ENCODE measurements around the gene REPIN1.
A peak's percentile ranks its signal among the peaks of the same experiment; 100 is the strongest.

The REPIN1 gene

GRCh38 chr7:150378115-150378852 lies 9.7 kb downstream of the REPIN1 start:
- Histone ChIP-seq H3K27ac (ENCODE audit: low read depth, low read length) (peak overlapping the region; percentile 98), H3K4me3 (ENCODE audit: low read depth, low read length) (peak overlapping the region; percentile 94), H3K9me3 (ENCODE audit: control insufficient read depth, insufficient read depth, low read length) (no peaks in the 10 kb centered on the region), H3K27me3 (ENCODE audit: control insufficient read depth, insufficient read depth, low read length) (no peaks in the 10 kb centered on the region), H3K4me1 (ENCODE audit: control insufficient read depth, insufficient read depth, low read length) (peaks cover 56% of the 10 kb centered on the region), H3K36me3 (ENCODE audit: control insufficient read depth, insufficient read depth, low read length) (peaks cover 18% of the 10 kb centered on the region), H3K9ac (ENCODE audit: low read depth, low read length) (peak overlapping the region; percentile 79)

DNA sequence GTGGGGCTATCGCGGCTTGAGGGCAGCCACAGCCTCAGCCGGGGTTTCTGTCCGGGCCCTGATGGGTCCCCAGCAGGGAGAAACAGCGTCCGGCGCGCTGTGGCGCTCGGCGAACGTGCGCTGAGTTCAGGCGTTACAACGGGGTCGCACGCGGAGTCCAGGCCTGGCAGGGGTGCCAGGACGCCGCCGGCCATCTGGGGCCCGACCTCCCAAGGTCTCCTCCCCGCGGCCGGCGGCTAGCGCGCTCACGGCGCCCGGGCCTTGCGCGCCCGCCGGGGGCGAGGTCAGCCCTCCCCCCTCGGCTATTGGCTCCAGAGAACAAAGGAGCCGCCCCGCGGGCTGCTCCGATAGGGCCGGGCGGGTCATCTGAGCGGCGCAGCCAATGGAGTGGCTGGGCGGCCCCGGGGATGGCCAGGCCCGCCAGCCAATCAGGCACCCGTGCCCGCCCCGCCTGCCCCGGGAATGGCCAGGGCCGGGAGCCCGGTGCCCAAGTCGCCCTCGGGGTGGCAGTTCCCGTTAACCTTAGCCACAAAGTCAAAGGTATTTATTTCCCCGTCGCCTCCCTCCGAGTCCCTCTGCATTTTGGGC lies 10.3 kb downstream of the REPIN1 start, which contains the start of gene ZNF775:
Gene ZNF775, plus strand, starts transcription at position 478 of the 588 bp plus-strand sequence. CDS start 9,141 bp downstream, outside the sequence.
- H3K27me3 ChIP-seq (ENCODE audit: control insufficient read depth, insufficient read depth, low read length), result no peaks in the 10 kb centered on the region
- H3K36me3 ChIP-seq (ENCODE audit: control insufficient read depth, insufficient read depth, low read length), result peaks cover 11% of the 10 kb centered on the region
- peak within 1 kb of the TSS; percentile 94 for H3K4me3 ChIP-seq (ENCODE audit: low read depth, low read length)
- no peaks in the 10 kb centered on the region for H3K9me3 ChIP-seq (ENCODE audit: control insufficient read depth, insufficient read depth, low read length)
- H3K9ac ChIP-seq (ENCODE audit: low read depth, low read length), result peak within 1 kb of the TSS; percentile 79
- H3K27ac ChIP-seq (ENCODE audit: low read depth, low read length), result peak within 1 kb of the TSS; percentile 98
- H3K4me1 ChIP-seq (ENCODE audit: control insufficient read depth, insufficient read depth, low read length), result peaks cover 58% of the 10 kb centered on the region

DNA sequence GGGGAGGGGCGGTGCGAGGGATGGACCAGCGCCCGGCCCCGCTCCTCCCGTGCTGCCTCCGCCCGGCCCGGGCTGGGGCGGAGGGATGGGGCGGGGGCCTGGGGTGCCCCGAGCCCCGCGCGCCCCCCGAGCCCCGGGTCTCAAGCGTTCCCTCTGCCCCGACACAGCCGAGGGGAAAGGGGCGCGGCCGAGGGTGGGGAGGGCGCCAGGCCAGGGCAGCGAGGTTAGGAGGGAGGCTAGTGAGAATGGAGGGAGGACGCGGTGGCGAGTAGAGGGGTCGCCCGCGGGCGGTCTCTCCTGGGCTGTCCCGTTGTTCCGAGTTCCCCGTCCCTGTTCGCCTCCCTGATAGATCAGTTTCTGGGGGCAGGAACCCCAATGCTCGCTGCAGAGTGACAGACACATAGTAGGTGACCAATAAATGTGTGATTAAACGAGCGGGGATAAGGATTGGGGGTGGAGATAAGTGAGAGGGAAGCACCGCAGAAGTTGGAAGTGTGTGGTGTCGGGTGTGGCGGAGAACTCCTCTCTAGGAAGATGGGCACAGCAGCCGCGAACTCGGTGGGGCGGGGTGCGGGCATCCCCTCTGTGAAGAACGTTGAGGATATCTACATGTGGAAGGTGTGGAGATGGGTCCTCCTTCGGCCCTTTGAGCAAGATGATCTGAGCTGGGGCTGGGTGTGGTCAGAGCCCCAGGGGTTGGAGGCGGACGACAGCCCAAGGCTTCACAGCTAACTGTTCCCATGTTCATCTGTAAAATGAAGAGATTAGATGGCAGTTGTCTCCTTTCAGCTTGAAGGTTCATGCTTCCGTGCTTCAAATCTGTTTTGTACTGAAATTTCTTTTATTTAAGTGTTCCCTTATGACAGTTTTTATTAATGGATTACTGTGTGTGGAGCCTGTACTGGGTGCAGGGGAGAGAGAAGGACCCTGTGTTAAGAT lies 11.1 kb downstream of the REPIN1 start:
- no peaks in the 10 kb centered on the region for H3K9me3 ChIP-seq (ENCODE audit: control insufficient read depth, insufficient read depth, low read length)
- 0 out of 2 replicates have a peak, but pooled peaks cover 5% of the 10 kb centered on the region for H3K36me3 ChIP-seq (ENCODE audit: control insufficient read depth, insufficient read depth, low read length)
- peak overlapping the region; percentile 94 for H3K4me3 ChIP-seq (ENCODE audit: low read depth, low read length)
- no peaks in the 10 kb centered on the region for H3K27me3 ChIP-seq (ENCODE audit: control insufficient read depth, insufficient read depth, low read length)
- peaks cover 64% of the 10 kb centered on the region for H3K4me1 ChIP-seq (ENCODE audit: control insufficient read depth, insufficient read depth, low read length)
- H3K27ac ChIP-seq (ENCODE audit: low read depth, low read length), result peak overlapping the region; percentile 98
- H3K9ac ChIP-seq (ENCODE audit: low read depth, low read length), result peak overlapping the region; percentile 68

- H3K27ac ChIP-seq (ENCODE audit: low read depth, low read length), result peak overlapping the region; percentile 26
- peak overlapping the region; percentile 94 for H3K4me3 ChIP-seq (ENCODE audit: low read depth, low read length)
- H3K9me3 ChIP-seq (ENCODE audit: control insufficient read depth, insufficient read depth, low read length), result no peaks in the 10 kb centered on the region
- H3K4me1 ChIP-seq (ENCODE audit: control insufficient read depth, insufficient read depth, low read length), result peaks cover 68% of the 10 kb centered on the region
- peaks cover 7% of the 10 kb centered on the region for H3K36me3 ChIP-seq (ENCODE audit: control insufficient read depth, insufficient read depth, low read length)
- H3K9ac ChIP-seq (ENCODE audit: low read depth, low read length), result no peak overlapping the region
- H3K27me3 ChIP-seq (ENCODE audit: control insufficient read depth, insufficient read depth, low read length), result no peaks in the 10 kb centered on the region
Observed at GRCh38 chr7:150380463-150380862, 11.8 kb downstream of the REPIN1 start.

DNA sequence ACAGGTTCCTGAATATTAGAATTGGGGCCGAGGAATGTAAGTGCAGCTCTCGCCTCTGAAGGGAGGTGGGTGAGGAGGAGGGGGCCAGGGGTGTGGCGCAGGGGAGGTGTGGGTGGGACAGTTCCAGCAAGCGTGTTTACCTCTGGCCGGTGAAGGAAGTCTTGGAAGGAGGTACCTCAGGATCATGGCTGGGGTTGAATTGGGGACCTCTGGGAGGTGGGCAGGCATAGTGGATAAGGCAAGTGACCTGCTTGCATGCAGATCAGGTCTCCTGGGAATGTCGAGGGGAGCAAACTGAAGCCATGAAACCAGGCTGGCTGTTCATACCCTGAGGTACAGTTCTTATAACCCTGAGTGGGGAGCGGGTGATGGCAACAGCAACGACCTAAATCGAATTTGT lies 12.5 kb downstream of the REPIN1 start:
- Histone ChIP-seq H3K4me1 (ENCODE audit: control insufficient read depth, insufficient read depth, low read length) (peaks cover 69% of the 10 kb centered on the region), H3K9ac (ENCODE audit: low read depth, low read length) (no peak overlapping the region), H3K36me3 (ENCODE audit: control insufficient read depth, insufficient read depth, low read length) (peaks cover 11% of the 10 kb centered on the region), H3K27me3 (ENCODE audit: control insufficient read depth, insufficient read depth, low read length) (no peaks in the 10 kb centered on the region), H3K27ac (ENCODE audit: low read depth, low read length) (no peak overlapping the region), H3K9me3 (ENCODE audit: control insufficient read depth, insufficient read depth, low read length) (no peaks in the 10 kb centered on the region), H3K4me3 (ENCODE audit: low read depth, low read length) (peak overlapping the region; percentile 94; the same call in 1 of the 2 replicates)

GRCh38 chr7:150381785-150382122 lies 13.1 kb downstream of the REPIN1 start:
- H3K27ac ChIP-seq (ENCODE audit: low read depth, low read length), result no peak overlapping the region
- H3K9ac ChIP-seq (ENCODE audit: low read depth, low read length), result no peak overlapping the region
- H3K4me3 ChIP-seq (ENCODE audit: low read depth, low read length), result no peak overlapping the region
- peaks cover 69% of the 10 kb centered on the region for H3K4me1 ChIP-seq (ENCODE audit: control insufficient read depth, insufficient read depth, low read length)
- H3K36me3 ChIP-seq (ENCODE audit: control insufficient read depth, insufficient read depth, low read length), result peaks cover 13% of the 10 kb centered on the region
- H3K9me3 ChIP-seq (ENCODE audit: control insufficient read depth, insufficient read depth, low read length), result no peaks in the 10 kb centered on the region
- no peaks in the 10 kb centered on the region for H3K27me3 ChIP-seq (ENCODE audit: control insufficient read depth, insufficient read depth, low read length)

DNA sequence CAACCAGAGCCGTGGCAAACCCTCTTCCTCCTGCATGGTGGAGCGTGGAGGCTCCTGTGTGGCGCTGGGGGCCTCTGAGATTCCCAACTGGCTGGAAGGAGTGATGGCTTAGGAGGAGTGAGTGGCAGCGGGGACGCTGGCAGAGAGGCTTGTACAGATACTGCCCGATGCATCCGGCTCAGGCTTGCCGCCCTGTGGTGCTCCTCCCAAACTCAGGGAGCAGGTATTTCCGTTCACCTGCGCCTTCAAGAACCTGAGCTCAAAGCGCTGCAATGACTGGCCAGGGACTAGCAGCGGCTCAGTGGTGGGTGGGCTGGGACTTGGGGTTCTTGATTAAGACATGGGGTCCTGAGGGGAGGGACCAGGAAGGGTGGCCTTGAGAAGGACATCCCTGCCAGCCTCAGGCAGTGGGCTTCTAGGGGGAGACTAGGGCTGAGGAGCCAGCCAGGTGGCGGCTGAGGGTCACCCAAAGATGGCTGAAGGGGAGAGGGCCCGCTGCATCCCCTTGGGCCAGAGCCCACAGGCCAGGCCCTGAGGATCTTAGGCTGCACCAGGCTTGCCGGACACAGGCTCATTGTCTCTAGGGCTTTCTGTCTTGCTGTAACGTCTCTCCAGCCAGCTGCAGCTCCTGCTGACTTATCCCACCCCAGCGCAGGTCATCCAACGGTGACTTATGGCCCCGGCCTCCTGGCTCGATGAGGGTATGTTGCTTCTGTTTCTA lies 13.7 kb downstream of the REPIN1 start:
- Histone ChIP-seq H3K9ac (ENCODE audit: low read depth, low read length) (no peak overlapping the region), H3K27me3 (ENCODE audit: control insufficient read depth, insufficient read depth, low read length) (no peaks in the 10 kb centered on the region), H3K27ac (ENCODE audit: low read depth, low read length) (no peak overlapping the region), H3K36me3 (ENCODE audit: control insufficient read depth, insufficient read depth, low read length) (peaks cover 14% of the 10 kb centered on the region), H3K4me3 (ENCODE audit: low read depth, low read length) (no peak overlapping the region), H3K4me1 (ENCODE audit: control insufficient read depth, insufficient read depth, low read length) (peaks cover 65% of the 10 kb centered on the region), H3K9me3 (ENCODE audit: control insufficient read depth, insufficient read depth, low read length) (no peaks in the 10 kb centered on the region)

DNA sequence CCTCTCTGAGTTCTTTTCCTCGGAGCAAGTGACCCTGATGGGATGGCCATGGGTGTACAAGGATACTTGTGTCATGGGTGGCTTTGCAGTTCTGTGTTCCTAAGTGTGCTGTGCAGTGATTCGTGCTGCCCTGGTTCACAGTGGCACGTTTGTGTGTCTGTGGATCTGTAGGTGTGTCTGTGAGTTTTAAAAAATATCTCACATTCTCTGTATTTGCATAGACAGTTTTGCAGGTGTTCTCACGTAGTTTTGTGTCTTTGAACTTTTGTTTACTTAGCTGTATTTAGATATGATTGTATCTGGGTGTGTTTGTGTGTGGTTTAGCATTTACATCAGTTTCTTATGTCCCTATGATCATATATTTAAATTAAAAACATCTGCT lies 14.2 kb downstream of the REPIN1 start:
- Histone ChIP-seq H3K4me3 (ENCODE audit: low read depth, low read length) (no peak overlapping the region), H3K9ac (ENCODE audit: low read depth, low read length) (no peak overlapping the region), H3K9me3 (ENCODE audit: control insufficient read depth, insufficient read depth, low read length) (no peaks in the 10 kb centered on the region), H3K4me1 (ENCODE audit: control insufficient read depth, insufficient read depth, low read length) (peaks cover 59% of the 10 kb centered on the region), H3K36me3 (ENCODE audit: control insufficient read depth, insufficient read depth, low read length) (peaks cover 14% of the 10 kb centered on the region), H3K27ac (ENCODE audit: low read depth, low read length) (peak overlapping the region; percentile 89), H3K27me3 (ENCODE audit: control insufficient read depth, insufficient read depth, low read length) (no peaks in the 10 kb centered on the region)

- H3K4me1 ChIP-seq (ENCODE audit: control insufficient read depth, insufficient read depth, low read length), result peaks cover 56% of the 10 kb centered on the region
- H3K9ac ChIP-seq (ENCODE audit: low read depth, low read length), result peak overlapping the region; percentile 34; the same call in 1 of the 2 replicates
Observed at GRCh38 chr7:150383710-150384397, 15.2 kb downstream of the REPIN1 start.

More at GRCh38 chr7:150383710-150384397, 15.2 kb downstream of the REPIN1 start:
- Histone ChIP-seq H3K9me3 (ENCODE audit: control insufficient read depth, insufficient read depth, low read length) (no peaks in the 10 kb centered on the region), H3K36me3 (ENCODE audit: control insufficient read depth, insufficient read depth, low read length) (peaks cover 21% of the 10 kb centered on the region), H3K4me3 (ENCODE audit: low read depth, low read length) (peak overlapping the region; percentile 33; the same call in 1 of the 2 replicates), H3K27ac (ENCODE audit: low read depth, low read length) (peak overlapping the region; percentile 96), H3K27me3 (ENCODE audit: control insufficient read depth, insufficient read depth, low read length) (no peaks in the 10 kb centered on the region)
